GM18507 (cell line): ENCODE measurements around the gene PMEPA1.

Source experiments
- DNase-seq: peaks from one replicate; pipeline ENCODE4 v3.0.0; 2011; ENCODE audit warnings: low read depth; ENCODE audit not compliant: insufficient read length; ENCODE audit errors: extremely low spot score
- FAIRE-seq: peaks from 2 replicates; lab custom pipeline; 2011; peaks lifted over from hg19 to GRCh38; lab: Jason Lieb, UNC

The PMEPA1 gene

GRCh38 chr20:57713505-57713903 is 3.7 kb upstream of the PMEPA1 start:
- no peak for FAIRE-seq
- DNase-seq = no peak

GRCh38 chr20:57712851-57713504 is 3.2 kb upstream of the PMEPA1 start:
- FAIRE-seq = no peak

GRCh38 chr20:57712341-57712740 is 2.5 kb upstream of the PMEPA1 start:
- no peak for DNase-seq
- no peak for FAIRE-seq

More at GRCh38 chr20:57712851-57713504, 3.2 kb upstream of the PMEPA1 start:
- no peak for DNase-seq

DNA sequence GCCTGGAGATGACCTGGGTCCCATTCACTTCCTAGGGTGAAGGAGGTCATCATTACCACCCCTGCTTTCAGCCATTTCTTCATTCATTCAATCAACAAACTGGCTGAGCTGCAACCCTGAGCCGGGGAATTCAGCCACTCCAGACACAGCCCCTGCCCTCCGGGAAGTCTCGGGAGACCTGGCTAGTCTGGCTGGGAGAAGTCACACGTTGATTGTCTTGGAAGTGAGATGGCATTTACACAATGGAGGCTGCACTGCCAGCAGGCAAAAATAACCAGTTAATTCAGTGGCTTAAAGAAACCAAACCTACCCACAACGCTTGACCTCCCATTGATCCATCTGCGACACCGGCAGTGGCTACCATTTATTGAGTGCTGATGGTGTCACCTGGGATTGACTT is 2.0 kb upstream of the PMEPA1 start:
- DNase-seq (no peak), FAIRE-seq (no peak)

- no peak for DNase-seq
- FAIRE-seq = no peak
These were observed 1.5 kb upstream of the PMEPA1 start for GRCh38 chr20:57711311-57711712.

GRCh38 chr20:57710841-57711240 is 1.0 kb upstream of the PMEPA1 start:
- no peak for DNase-seq
- no peak for FAIRE-seq

DNA sequence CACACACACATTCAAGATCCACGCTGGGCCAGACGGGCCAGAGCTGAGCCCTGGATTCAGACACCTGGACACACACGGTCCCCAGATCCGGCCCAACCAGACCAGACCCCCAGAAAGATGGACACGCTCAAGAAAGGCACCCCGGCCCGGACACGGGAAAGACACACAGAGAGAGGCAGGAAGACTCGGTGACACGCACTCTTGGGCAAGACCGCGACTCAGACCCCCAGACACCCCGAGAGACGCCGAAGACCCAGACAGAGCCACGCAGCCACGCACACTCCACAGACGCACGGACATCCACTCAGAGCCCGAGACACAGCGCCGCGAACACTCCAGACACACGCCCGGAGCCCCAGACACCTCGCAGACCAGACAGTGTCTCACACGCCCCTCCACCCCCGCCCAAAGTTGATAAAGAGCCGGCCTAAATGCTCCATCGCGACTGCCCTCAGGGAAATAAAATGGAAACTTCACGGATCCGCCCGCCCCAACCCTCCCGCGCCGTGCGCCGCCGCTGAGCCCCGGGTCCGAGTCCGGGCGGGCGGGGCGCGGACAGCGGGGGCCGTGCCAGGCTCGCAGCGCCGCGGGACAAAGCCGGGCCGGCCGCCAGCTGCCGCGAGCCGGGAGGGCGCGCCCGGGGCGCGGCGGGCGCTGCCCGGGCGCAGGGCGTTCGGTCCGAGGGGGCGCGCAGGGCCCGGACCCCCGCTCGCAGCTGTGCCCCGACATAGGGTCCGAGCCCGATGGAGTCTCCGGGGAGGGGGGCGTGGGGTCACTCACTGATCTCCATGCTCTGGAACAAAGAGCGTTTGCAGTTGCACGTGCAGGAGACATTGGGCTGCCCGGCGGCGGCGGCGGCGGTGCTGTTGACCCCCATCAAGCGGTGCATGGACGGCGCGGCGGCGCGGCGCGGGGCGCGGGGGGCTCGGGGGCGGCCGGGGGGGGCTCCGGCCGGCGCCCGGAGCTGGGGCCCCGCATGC is 831 bp downstream of the PMEPA1 start:
- no peak for DNase-seq
- FAIRE-seq = no peak

DNA sequence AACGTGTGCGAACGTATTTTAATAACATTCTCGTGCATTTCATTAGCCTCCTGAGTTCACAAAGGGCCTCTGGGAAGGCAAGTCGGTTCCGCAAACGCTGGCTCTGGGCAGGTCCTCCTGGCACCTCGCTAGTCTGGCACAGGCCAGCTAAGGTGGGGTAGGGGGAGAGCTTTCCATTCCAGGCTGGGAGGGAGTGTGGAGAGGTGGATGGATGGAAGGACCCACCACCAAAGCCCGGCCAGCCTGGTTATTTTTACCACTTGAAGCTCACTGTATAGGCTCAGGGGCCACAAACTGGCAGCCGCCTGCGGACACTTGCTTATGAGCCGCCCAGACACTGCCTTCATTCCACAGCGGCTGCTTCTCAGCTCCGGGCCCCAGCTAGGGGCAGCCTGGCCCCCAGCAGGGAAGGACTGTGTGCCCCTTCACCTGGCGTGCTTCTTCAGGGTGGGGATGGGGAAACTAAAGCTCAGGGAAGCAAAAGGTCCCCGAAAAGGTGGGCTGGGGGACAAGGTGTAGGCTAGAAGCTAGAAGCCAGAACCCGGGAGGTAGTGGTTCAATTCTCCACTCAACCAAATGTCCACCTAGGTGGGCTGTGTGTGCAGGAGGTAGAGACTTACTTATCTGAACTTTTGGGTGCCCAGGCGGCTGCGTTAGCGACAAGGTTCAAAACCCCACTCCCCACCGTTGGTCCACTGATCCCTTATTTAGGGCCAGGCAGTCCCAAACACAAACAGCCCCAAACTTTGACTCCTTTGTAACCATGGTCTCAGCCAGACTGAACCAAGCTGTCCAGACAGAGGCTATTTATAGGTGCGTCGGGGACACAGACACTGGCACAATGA is 1.7 kb downstream of the PMEPA1 start:
- DNase-seq = no peak
- FAIRE-seq = no peak

DNA sequence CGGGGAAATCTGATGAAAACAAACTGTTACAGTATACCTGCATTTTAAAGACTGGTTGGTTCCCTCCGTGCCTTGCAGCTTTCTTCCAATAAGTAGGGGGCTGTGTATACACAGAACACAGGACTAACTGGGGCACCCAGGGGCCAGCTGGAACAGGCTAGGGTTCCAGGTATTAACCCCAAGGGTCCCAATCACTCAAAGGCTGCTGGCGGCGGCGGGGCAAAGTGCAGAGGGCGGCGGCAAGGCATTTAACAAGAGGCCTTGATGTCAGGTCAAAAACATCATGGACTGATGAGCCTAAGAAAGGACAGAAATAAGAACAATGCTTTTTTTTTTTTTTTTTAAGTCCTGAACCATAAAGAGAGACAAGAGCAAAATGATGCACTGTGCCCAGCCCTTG is 2.5 kb downstream of the PMEPA1 start:
- FAIRE-seq = no peak
- DNase-seq = no peak

GRCh38 chr20:57705127-57705899 is 4.5 kb downstream of the PMEPA1 start:
- DNase-seq = no peak
- no peak for FAIRE-seq

DNA sequence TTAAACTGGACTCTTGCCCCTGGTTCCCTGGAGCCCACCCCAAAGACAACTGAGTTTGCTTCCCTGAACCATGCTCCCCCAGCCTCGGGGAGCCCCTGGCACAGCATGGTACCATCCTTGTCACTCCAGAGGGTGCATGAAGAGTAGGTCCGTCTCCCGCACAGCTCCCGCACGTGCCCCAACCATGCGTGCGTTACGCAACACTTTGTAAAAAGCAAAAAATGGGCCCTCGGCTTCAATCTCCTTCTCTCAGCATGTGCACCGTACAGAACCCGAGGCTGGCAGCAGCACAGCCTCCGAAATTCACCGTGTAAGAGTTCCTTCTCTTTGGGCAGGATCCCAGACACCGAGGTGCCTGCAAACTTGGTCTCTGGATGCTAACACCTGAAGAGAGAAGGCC is 5.6 kb downstream of the PMEPA1 start:
- FAIRE-seq (no peak), DNase-seq (no peak)

GRCh38 chr20:57703013-57703412 is 6.8 kb downstream of the PMEPA1 start:
- FAIRE-seq = no peak
- DNase-seq = no peak

- no peak for DNase-seq
- no peak for FAIRE-seq
These were observed 7.3 kb downstream of the PMEPA1 start for GRCh38 chr20:57702521-57702920.

GRCh38 chr20:57702091-57702490 is 7.7 kb downstream of the PMEPA1 start:
- DNase-seq = no peak
- FAIRE-seq = no peak

DNA sequence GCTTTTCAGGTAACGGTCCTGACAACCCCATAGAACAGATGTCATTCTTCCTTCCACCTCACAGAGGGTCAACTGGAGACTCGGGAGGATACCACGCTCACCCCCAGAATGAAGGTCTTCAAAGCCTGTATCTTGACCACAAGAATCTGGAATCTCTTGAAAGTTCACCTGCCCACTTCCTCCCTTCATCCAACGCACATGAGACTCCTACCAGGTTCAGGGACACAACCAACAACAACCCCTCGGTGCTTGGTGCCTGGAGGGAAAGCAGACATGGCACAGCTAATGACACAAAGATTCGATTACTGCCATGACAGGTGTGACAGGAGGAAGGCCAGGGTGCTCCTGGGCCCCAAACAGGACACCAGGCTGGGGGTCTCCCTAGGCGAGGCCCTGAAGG is 8.2 kb downstream of the PMEPA1 start:
- FAIRE-seq (no peak), DNase-seq (no peak)

GRCh38 chr20:57701090-57701489 is 8.7 kb downstream of the PMEPA1 start:
- FAIRE-seq = no peak
- DNase-seq = no peak

DNA sequence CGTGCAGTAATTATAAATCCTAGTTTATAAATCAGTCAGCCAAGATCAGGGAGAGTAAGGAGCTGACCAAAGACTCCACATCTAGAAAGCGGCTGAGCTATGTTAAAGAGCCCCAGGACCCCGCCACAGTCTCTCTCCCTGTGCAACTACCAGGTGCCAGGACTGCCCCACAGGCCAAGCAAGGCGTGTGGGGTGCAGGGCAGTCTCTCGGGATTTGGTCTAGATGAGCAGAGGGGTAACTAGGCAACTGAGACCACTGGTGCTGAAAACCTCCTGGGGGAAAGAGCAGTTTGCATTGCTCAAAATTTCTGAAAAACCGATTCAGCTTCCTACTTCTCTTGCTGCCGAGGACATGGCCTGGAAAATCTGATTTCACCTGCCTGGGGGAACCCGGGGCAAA is 10.4 kb downstream of the PMEPA1 start:
- FAIRE-seq (no peak), DNase-seq (no peak)

DNA sequence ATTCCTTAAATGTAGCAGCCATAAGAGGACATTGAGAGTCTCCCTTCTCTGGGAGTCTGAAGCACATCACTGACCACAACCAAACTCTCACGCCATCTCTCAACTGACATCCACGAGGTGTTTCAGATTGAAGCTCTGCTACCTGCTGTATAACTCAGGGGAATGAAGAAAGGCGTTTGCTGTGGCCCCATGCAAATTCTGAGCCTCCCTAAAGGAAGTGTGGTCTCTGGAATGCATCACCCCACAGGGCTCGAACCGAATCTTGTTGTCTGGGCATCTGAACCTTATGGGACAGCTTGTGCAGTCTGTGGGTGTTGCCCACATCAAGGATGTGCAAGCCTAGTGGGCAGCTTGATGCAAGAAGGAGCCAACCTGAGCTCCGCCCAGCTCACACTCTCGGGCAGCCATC is 10.9 kb downstream of the PMEPA1 start:
- DNase-seq (no peak), FAIRE-seq (peak; percentile 26)

- FAIRE-seq (no peak), DNase-seq (no peak)
These were observed 11.5 kb downstream of the PMEPA1 start for GRCh38 chr20:57698116-57698866.
